IMR-90 (cell line): ENCODE measurements around the gene PTK6. TPM values are rescaled to one million over a fixed set of nuclear protein-coding genes. Genes with fewer than 3 reads are reported as not detected.
A peak's percentile ranks its signal among the peaks of the same experiment; 100 is the strongest.

Source experiments
- ATAC-seq: fragments of 200-7000 bp; cut with Tn5 transposase; 2 replicates; pipeline ENCODE4 v1.9.1; 2020; ENCODE audit warnings: low read depth, mild to moderate bottlenecking, moderate library complexity
- BruUV-seq: library from RNA; stranded (reverse); fragments of 400-500 nt; replicated peaks from 2 replicates; lab custom pipeline; 2021; lab: Mats Ljungman, UMichigan
- CTCF ChIA-PET: fragments of 300-600 bp; formaldehyde crosslinking; extraction: SDS; loops from one replicate; lab custom pipeline; 2021; ENCODE audit warnings: antibody characterized with exemption; lab: Yijun Ruan, JAX
- POLR2A ChIA-PET: fragments of 300-600 bp; sonication (Branson Sonifier 250); formaldehyde crosslinking; loops from one replicate; lab custom pipeline; 2022; ENCODE audit warnings: antibody characterized with exemption; ENCODE audit not compliant: unreplicated experiment; lab: Charles Lee
- DNase-seq: peaks from one replicate; pipeline ENCODE4 v3.0.0; 2013
- H2AFZ ChIP-seq: replicated peaks from 2 replicates; pipeline ENCODE3; 2013; ENCODE audit warnings: low read length, mild to moderate bottlenecking; ENCODE audit not compliant: poor library complexity
- H2AK5ac ChIP-seq: 2 replicates; pipeline ENCODE4 v1.6.1; 2013; ENCODE audit warnings: low read depth, low read length, inconsistent platforms
- H2AK9ac ChIP-seq: replicated peaks from 2 replicates; pipeline ENCODE3; 2013; ENCODE audit warnings: mild to moderate bottlenecking, low read depth, low read length, moderate library complexity; ENCODE audit not compliant: poor library complexity
- H2BK120ac ChIP-seq: 2 replicates; pipeline ENCODE4 v1.6.1; 2013; ENCODE audit warnings: low read depth, low read length, inconsistent platforms
- H2BK15ac ChIP-seq: 3 replicates; pipeline ENCODE4 v1.6.1; 2013; ENCODE audit warnings: low read depth, low read length, inconsistent platforms
- H2BK20ac ChIP-seq: 2 replicates; pipeline ENCODE4 v1.6.1; 2013; ENCODE audit warnings: low read depth, mild to moderate bottlenecking, inconsistent platforms, low read length, moderate library complexity
- H2BK5ac ChIP-seq: 2 replicates; pipeline ENCODE4 v1.6.1; 2013; ENCODE audit warnings: mild to moderate bottlenecking, low read depth, low read length, inconsistent platforms; ENCODE audit not compliant: poor library complexity, severe bottlenecking
- H3K14ac ChIP-seq: replicated peaks from 2 replicates; pipeline ENCODE4 v1.6.1; 2013; ENCODE audit warnings: low read depth, low read length, inconsistent platforms
- H3K18ac ChIP-seq: 2 replicates; pipeline ENCODE4 v1.6.1; 2013; ENCODE audit warnings: low read depth, low read length, control low read depth
- H3K23ac ChIP-seq: 2 replicates; pipeline ENCODE4 v1.6.1; 2013; ENCODE audit warnings: low read depth, low read length, inconsistent platforms
- H3K27ac ChIP-seq: 2 replicates; pipeline ENCODE4 v1.5.1; 2013; ENCODE audit warnings: mild to moderate bottlenecking, control low read depth, low read length; ENCODE audit not compliant: insufficient read depth
- H3K27me3 ChIP-seq: 2 replicates; pipeline ENCODE4 v1.6.1; 2013; ENCODE audit warnings: low read length; ENCODE audit not compliant: control insufficient read depth, insufficient read depth
- H3K36me3 ChIP-seq: 2 replicates; pipeline ENCODE4 v1.6.1; 2013; ENCODE audit warnings: low read length, mixed read lengths; ENCODE audit not compliant: control insufficient read depth, insufficient read depth
- H3K4ac ChIP-seq: 2 replicates; pipeline ENCODE4 v1.6.1; 2013; ENCODE audit warnings: low read depth, low read length, inconsistent platforms
- H3K4me1 ChIP-seq: 2 replicates; pipeline ENCODE4 v1.6.1; 2013; ENCODE audit warnings: low read length, mixed read lengths; ENCODE audit not compliant: control insufficient read depth, insufficient read depth
- H3K4me2 ChIP-seq: 2 replicates; pipeline ENCODE4 v1.6.1; 2013; ENCODE audit warnings: low read depth, mild to moderate bottlenecking, control low read depth, low read length, moderate library complexity
- H3K4me3 ChIP-seq: 2 replicates; pipeline ENCODE4 v1.5.1; 2013; ENCODE audit warnings: low read depth, mild to moderate bottlenecking, control low read depth, low read length, moderate library complexity; ENCODE audit not compliant: insufficient read depth
- H3K56ac ChIP-seq: 2 replicates; pipeline ENCODE4 v1.6.1; 2013; ENCODE audit warnings: low read length, inconsistent platforms; ENCODE audit not compliant: insufficient read depth; ENCODE audit errors: extremely low read depth
- H3K79me1 ChIP-seq, 2 experiments: 2 replicates each; pipeline ENCODE4 v1.6.1; 2013; ENCODE audit warnings: low read length in 2 of 2, inconsistent platforms in 1 of 2, low read depth in 1 of 2
- H3K9ac ChIP-seq: 2 replicates; pipeline ENCODE4 v1.6.1; 2013; ENCODE audit warnings: low read depth, low read length, control low read depth
- H3K9me1 ChIP-seq: 2 replicates; pipeline ENCODE4 v1.6.1; 2013; ENCODE audit warnings: low read length, inconsistent platforms; ENCODE audit not compliant: insufficient read depth
- H3K9me3 ChIP-seq: 2 replicates; pipeline ENCODE4 v1.6.1; 2013; ENCODE audit warnings: low read length; ENCODE audit not compliant: control insufficient read depth, insufficient read depth
- H4K20me1 ChIP-seq: 2 replicates; pipeline ENCODE4 v1.6.1; 2013; ENCODE audit warnings: low read length, inconsistent platforms; ENCODE audit not compliant: insufficient read depth
- H4K5ac ChIP-seq: 2 replicates; pipeline ENCODE4 v1.6.1; 2013; ENCODE audit warnings: mild to moderate bottlenecking, low read depth, low read length, control low read depth
- H4K8ac ChIP-seq, 2 experiments: 2 replicates each; pipeline ENCODE4 v1.6.1; 2013; ENCODE audit warnings: low read depth in 2 of 2, low read length in 2 of 2, control low read depth in 1 of 2, inconsistent platforms in 1 of 2
- H4K91ac ChIP-seq: 2 replicates; pipeline ENCODE4 v1.6.1; 2013; ENCODE audit warnings: low read depth, low read length, inconsistent platforms; ENCODE audit not compliant: insufficient read depth
- CEBPB ChIP-seq: IDR thresholded peaks from 2 replicates; pipeline ENCODE4 v1.6.1; 2012; ENCODE audit warnings: low read depth, low read length, improper control_type of control experiment
- CHD1 ChIP-seq: IDR thresholded peaks from 2 replicates; pipeline ENCODE4 v1.6.1; 2012; ENCODE audit warnings: low read depth, low read length, improper control_type of control experiment
- ELK1 ChIP-seq: fragments of 150-350 bp; IDR thresholded peaks from 2 replicates; pipeline ENCODE4 v1.6.1; 2016; ENCODE audit warnings: low read depth, mild to moderate bottlenecking, low read length, moderate library complexity, borderline replicate concordance
- FOS ChIP-seq: fragments of 150-350 bp; IDR thresholded peaks from 2 replicates; pipeline ENCODE4 v1.6.1; 2016; ENCODE audit warnings: low read depth, low read length
- MAFK ChIP-seq: IDR thresholded peaks from 2 replicates; pipeline ENCODE4 v1.6.1; 2012; ENCODE audit warnings: low read depth, low read length, improper control_type of control experiment
- MAZ ChIP-seq: IDR thresholded peaks from 2 replicates; pipeline ENCODE4 v1.6.1; 2012; ENCODE audit warnings: low read depth, mild to moderate bottlenecking, low read length, improper control_type of control experiment, moderate library complexity, borderline replicate concordance
- MXI1 ChIP-seq: IDR thresholded peaks from 2 replicates; pipeline ENCODE4 v1.6.1; 2012; ENCODE audit warnings: low read depth, mild to moderate bottlenecking, low read length, moderate library complexity, borderline replicate concordance
- NFE2L2 ChIP-seq: fragments of 150-350 bp; IDR thresholded peaks from 2 replicates; pipeline ENCODE4 v1.6.1; 2016; ENCODE audit warnings: low read depth, mild to moderate bottlenecking, low read length
- POLR2A ChIP-seq: IDR thresholded peaks from 2 replicates; pipeline ENCODE4 v1.6.1; 2012; ENCODE audit warnings: mild to moderate bottlenecking, low read depth, low read length
- RAD21 ChIP-seq: IDR thresholded peaks from 2 replicates; pipeline ENCODE4 v1.6.1; 2012; ENCODE audit warnings: low read length, improper control_type of control experiment
- RCOR1 ChIP-seq: IDR thresholded peaks from 2 replicates; pipeline ENCODE4 v1.6.1; 2012; ENCODE audit warnings: mild to moderate bottlenecking, low read length, improper control_type of control experiment; ENCODE audit not compliant: insufficient replicate concordance
- RFX5 ChIP-seq: IDR thresholded peaks from 2 replicates; pipeline ENCODE4 v1.8.0; 2012; ENCODE audit warnings: low read depth, mild to moderate bottlenecking, low read length, moderate library complexity
- SMC3 ChIP-seq: fragments of 150-350 bp; IDR thresholded peaks from 2 replicates; pipeline ENCODE4 v1.6.1; 2016; ENCODE audit warnings: low read depth, mild to moderate bottlenecking, antibody characterized with exemption, low read length, moderate library complexity
- WGBS, 2 experiments: methylation state at CpG; one replicate each; pipeline versions ENCODE4 v1.1.5 to v1.1.7; 2013; ENCODE audit warnings: missing lambda C conversion rate in 2 of 2; ENCODE audit not compliant: insufficient read length in 1 of 2; ENCODE audit errors: extremely low coverage in 2 of 2; 5-methylcytosine and 5-hydroxymethylcytosine counted together
- dilution Hi-C: fragments of 300-500 bp; cut with HindIII; formaldehyde crosslinking; loops from one replicate; pipeline ENCODE4 v1.14.3; 2018; ENCODE audit warnings: low sequenced_read_pairs; ENCODE audit not compliant: unreplicated experiment
- in situ Hi-C: fragments of 300-500 bp; cut with MboI; formaldehyde crosslinking; loops from 3 replicates; pipeline ENCODE4 v1.14.3; 2019; ENCODE audit warnings: low sequenced_read_pairs, inconsistent platforms, mixed read lengths
- intact Hi-C: fragments of 100-400 bp; cut with micrococcal nuclease; formaldehyde crosslinking; loops from 2 replicates; pipeline ENCODE4 v1.10.0; 2022
- polyA plus RNA-seq, 3 experiments: library from polyadenylated mRNA; depleted of rRNA; stranded (reverse); fragments of >200 nt; gene quantifications; 2 replicates each; pipeline ENCODE4 v1.2.3, GENCODE V29; 2012; ENCODE audit warnings: low replicate concordance in 1 of 3
- total RNA-seq: library from RNA; depleted of rRNA; stranded (reverse); fragments of >200 nt; gene quantifications from 2 replicates; pipeline ENCODE4 v1.2.3, GENCODE V29; 2012
- TF ChIP-seq, protein P1 (sequence below): fragments of 150-350 bp; IDR thresholded peaks from 2 replicates; pipeline ENCODE4 v1.6.1; 2017; ENCODE audit warnings: mild to moderate bottlenecking, antibody characterized with exemption, low read length, low read depth
- TF ChIP-seq, protein P2 (sequence below): conservative IDR thresholded peaks from 2 replicates; pipeline ENCODE4 v1.5.1; 2012; ENCODE audit warnings: mild to moderate bottlenecking, low read depth, low read length, improper control_type of control experiment

The PTK6 gene
- total and polyA plus RNA-seq, 2 of the 4 experiments (the other 2 are of a cell fraction), result not detected

DNA sequence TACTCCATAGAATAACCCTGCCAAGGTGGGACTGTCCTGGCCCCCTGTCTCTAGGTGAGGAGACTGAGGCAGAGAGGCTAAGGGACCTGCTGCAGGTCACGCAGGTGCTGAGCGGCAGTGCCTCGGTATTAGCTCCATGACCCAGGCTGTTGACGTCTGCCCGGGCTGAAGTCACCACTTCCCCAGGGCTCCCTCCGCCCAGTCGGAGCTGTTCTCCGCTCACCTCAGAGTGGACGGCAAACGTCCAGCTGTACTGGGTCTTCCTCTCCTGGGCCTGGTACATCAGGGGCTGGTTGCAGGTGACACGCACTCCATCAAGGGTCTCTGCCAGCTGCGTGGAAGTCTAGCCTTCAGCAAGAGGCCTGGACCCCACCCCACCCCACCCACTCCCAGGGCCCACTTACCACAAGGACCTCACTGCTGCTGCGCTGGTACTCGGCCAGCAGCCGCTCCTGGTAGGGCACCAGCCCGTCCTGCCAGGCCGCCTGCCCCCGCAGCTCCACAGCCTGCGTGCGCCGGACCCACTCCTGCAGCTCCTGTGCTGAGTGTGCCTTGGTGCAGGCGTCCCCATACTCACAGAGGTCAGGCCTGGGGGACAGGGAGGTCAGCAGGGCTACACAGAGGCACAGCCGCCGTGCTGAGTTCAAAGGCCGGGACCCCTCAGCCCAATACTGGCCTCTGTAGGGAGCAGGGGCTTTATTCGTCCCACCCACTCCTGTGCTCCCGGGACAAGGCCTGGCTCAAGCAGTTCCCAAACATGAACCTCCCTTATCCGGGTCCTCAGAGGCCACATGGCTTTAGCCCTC lies 33.3 kb upstream of the PTK6 start:
- Histone ChIP-seq H3K27me3 (no peaks in the 10 kb centered on the region), H2BK20ac (no peak overlapping the region), H3K4me2 (no peak overlapping the region), H4K20me1 (no peaks in the 10 kb centered on the region), H2AFZ (peak overlapping the region; percentile 21), H3K27ac (no peak overlapping the region), H2BK15ac (no peak overlapping the region), H3K9me1 (peaks cover 3% of the 10 kb centered on the region; the same call in 1 of the 2 replicates), H2AK5ac (no peak overlapping the region), H3K56ac (no peak overlapping the region), H2BK120ac (no peak overlapping the region), H3K18ac (no peak overlapping the region), H4K91ac (no peak overlapping the region), H2AK9ac (no peak overlapping the region), H3K14ac (no peak overlapping the region), H3K9me3 (no peaks in the 10 kb centered on the region), H3K36me3 (peaks cover 24% of the 10 kb centered on the region), H3K23ac (no peak overlapping the region), H3K4me3 (no peak overlapping the region), H3K9ac (no peak overlapping the region), H3K4ac (no peak overlapping the region), H2BK5ac (no peak overlapping the region), H4K8ac (no peak overlapping the region), H4K5ac (no peak overlapping the region), H3K4me1 (peaks cover 10% of the 10 kb centered on the region), H3K79me1 (peaks cover 4 to 13% of the 10 kb centered on the region in 2 experiments)
- intact Hi-C loops (no loop called here), in situ Hi-C loops (no loop called here), dilution Hi-C loops (no loop called here)
- ATAC-seq (no peak), DNase-seq (no peak)
- no TSS peak for BruUV-seq
- WGBS, 2 experiments, result 100% methylated on average over 5 of the region's 28 CpGs; no CpG with 5 or more reads in 1 of the 2 experiments
- ChIA-PET CTCF (no interaction called here), POLR2A (no interaction called here)
- no peak for TF ChIP-seq NFE2L2
- TF ChIP-seq ELK1, result no peak
- no peak for TF ChIP-seq RFX5
- no peak for TF ChIP-seq CHD1
- TF ChIP-seq, protein P1, sequence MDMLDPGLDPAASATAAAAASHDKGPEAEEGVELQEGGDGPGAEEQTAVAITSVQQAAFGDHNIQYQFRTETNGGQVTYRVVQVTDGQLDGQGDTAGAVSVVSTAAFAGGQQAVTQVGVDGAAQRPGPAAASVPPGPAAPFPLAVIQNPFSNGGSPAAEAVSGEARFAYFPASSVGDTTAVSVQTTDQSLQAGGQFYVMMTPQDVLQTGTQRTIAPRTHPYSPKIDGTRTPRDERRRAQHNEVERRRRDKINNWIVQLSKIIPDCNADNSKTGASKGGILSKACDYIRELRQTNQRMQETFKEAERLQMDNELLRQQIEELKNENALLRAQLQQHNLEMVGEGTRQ, result no peak
- TF ChIP-seq MAFK, result no peak
- no peak for TF ChIP-seq RAD21
- TF ChIP-seq MXI1, result no peak
- TF ChIP-seq, protein P2, sequence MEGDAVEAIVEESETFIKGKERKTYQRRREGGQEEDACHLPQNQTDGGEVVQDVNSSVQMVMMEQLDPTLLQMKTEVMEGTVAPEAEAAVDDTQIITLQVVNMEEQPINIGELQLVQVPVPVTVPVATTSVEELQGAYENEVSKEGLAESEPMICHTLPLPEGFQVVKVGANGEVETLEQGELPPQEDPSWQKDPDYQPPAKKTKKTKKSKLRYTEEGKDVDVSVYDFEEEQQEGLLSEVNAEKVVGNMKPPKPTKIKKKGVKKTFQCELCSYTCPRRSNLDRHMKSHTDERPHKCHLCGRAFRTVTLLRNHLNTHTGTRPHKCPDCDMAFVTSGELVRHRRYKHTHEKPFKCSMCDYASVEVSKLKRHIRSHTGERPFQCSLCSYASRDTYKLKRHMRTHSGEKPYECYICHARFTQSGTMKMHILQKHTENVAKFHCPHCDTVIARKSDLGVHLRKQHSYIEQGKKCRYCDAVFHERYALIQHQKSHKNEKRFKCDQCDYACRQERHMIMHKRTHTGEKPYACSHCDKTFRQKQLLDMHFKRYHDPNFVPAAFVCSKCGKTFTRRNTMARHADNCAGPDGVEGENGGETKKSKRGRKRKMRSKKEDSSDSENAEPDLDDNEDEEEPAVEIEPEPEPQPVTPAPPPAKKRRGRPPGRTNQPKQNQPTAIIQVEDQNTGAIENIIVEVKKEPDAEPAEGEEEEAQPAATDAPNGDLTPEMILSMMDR, result no peak
- no peak for TF ChIP-seq FOS
- TF ChIP-seq SMC3, result no peak
- no peak for TF ChIP-seq MAZ
- no peak for TF ChIP-seq CEBPB
- no peak for TF ChIP-seq RCOR1
- no peak for TF ChIP-seq POLR2A
